Measurements from ENCODE around the gene HOGA1.

GRCh38 chr10:97570789-97571471, 13.3 kb upstream of the HOGA1 start:
- TF ChIP-seq CTCF (IDR thresholded peaks at IDR 0.05) = no peak
- no peak for TF ChIP-seq ZFX (IDR thresholded peaks at IDR 0.05; ENCODE audit: borderline replicate concordance)
